Measurements from ENCODE around the gene HNRNPK. TPM values are rescaled to one million over a fixed set of nuclear protein-coding genes. Genes with fewer than 3 reads are reported as not detected.
A peak's percentile ranks its signal among the peaks of the same experiment; 100 is the strongest.
"Not testable (repeated sequence)": the region's sequence is repeated elsewhere in the genome, so short reads cannot be mapped to it uniquely, and the experiment has no call there.

Gene HNRNPK
- polyA plus RNA-seq, 1 of the 3 experiments (the other 2 are of a cell fraction), result 470 TPM

- TF ChIP-seq CHD2 (IDR thresholded peaks at IDR 0.05; ENCODE audit: low read length, partially characterized antibody) (peak; percentile 68), MEF2A (IDR thresholded peaks at IDR 0.05; ENCODE audit: borderline replicate concordance, low read depth) (no peak), IRF3 (IDR thresholded peaks at IDR 0.05; ENCODE audit: low read depth, low read length) (no peak), USF1 (IDR thresholded peaks at IDR 0.05; ENCODE audit: borderline replicate concordance, low read depth) (no peak), TAF1 (IDR thresholded peaks at IDR 0.05; ENCODE audit: borderline replicate concordance, low read depth, low read length) (peak; percentile 50; the same call in 1 of the 2 replicates), TEAD4 (IDR thresholded peaks at IDR 0.05; ENCODE audit: borderline replicate concordance, insufficient read depth) (no peak)
- TF ChIP-seq, protein P1, sequence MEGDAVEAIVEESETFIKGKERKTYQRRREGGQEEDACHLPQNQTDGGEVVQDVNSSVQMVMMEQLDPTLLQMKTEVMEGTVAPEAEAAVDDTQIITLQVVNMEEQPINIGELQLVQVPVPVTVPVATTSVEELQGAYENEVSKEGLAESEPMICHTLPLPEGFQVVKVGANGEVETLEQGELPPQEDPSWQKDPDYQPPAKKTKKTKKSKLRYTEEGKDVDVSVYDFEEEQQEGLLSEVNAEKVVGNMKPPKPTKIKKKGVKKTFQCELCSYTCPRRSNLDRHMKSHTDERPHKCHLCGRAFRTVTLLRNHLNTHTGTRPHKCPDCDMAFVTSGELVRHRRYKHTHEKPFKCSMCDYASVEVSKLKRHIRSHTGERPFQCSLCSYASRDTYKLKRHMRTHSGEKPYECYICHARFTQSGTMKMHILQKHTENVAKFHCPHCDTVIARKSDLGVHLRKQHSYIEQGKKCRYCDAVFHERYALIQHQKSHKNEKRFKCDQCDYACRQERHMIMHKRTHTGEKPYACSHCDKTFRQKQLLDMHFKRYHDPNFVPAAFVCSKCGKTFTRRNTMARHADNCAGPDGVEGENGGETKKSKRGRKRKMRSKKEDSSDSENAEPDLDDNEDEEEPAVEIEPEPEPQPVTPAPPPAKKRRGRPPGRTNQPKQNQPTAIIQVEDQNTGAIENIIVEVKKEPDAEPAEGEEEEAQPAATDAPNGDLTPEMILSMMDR (IDR thresholded peaks at IDR 0.05), result no peak
Measured at GRCh38 chr9:83956436-83957247, 23.4 kb downstream of the HNRNPK start (continued).

DNA sequence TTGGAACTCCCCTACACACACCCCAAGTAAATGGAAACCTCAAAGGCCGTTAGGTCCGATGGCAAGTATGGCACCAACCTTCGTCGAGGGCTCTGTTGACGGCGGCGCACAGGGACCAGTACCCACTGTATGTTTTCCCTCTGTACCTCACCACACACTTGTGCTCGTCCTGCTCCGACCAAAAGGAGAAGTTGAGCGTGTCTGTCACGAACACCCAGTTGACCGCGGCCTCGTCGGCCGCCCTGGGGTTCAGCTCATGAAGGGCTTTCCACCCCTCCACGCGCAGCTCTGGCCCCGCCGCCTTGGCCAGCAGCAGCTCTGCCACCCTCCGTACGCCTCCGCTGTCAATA, 24.0 kb downstream of the HNRNPK start:
- Histone ChIP-seq H3K9me3 (no peaks in the 10 kb centered on the region), H3K4me1 (ENCODE audit: control insufficient read depth in 1 of 2, insufficient read depth in 2 of 2, low read depth in 1 of 2, low read length in 1 of 2) (peaks cover 7 to 10% of the 10 kb centered on the region in 2 experiments; a peak in 2 of 4 replicates), H4K20me1 (ENCODE audit: insufficient read depth) (no peaks in the 10 kb centered on the region), H2AFZ (ENCODE audit: low read depth) (peak overlapping the region; percentile 99), H3K4me3 (ENCODE audit: low read depth in 2 of 2, low read length in 1 of 2) (peak overlapping the region; percentile 59 to 73), H3K9ac (peak overlapping the region; percentile 89), H3F3A (replicated peaks; ENCODE audit: insufficient read depth) (peaks cover 27% of the 10 kb centered on the region), H3K27ac (ENCODE audit: low read depth in 2 of 2, low read length in 1 of 2) (peak overlapping the region; percentile 67 to 74), H3K36me3 (replicated peaks in 1 of 2; ENCODE audit: control insufficient read depth in 1 of 2, insufficient read depth in 2 of 2, low read length in 1 of 2) (peaks cover 6 to 21% of the 10 kb centered on the region in 2 experiments), H3K79me2 (ENCODE audit: insufficient read depth) (peaks cover 13% of the 10 kb centered on the region), H3K4me2 (peak overlapping the region; percentile 93), H3K27me3 (ENCODE audit: insufficient read depth) (no peaks in the 10 kb centered on the region), H3K9me2 (no peaks in the 10 kb centered on the region)
- ChIA-PET CTCF (interaction anchor here (0.9 to 1.0 kb wide), 2 partner anchors 19 to 305 kb away, joined by 3 read pairs; no protein-coding TSS in a partner anchor), POLR2A (interaction anchor here (0.6 to 1.4 kb wide), 5 partner anchors 10 to 25 kb away, joined by 3 to 5 read pairs (median 3); partner anchors contain the start of genes HNRNPK and RMI1)
- no peak for TF ChIP-seq FOXJ3 (CRISPR knock-in tag; IDR thresholded peaks at IDR 0.05)
- peak; percentile 64 for TF ChIP-seq MAX (IDR thresholded peaks at IDR 0.05; ENCODE audit: low read depth)
- TF ChIP-seq POLR2AphosphoS5 (IDR thresholded peaks at IDR 0.05; ENCODE audit: low read depth, low read length), result no peak
- 10% methylated on average over 9 of the region's 23 CpGs for WGBS (ENCODE audit: low lambda C conversion rate)
- peak; percentile 68 for DNase-seq

GRCh38 chr9:83948096-83948495, 31.9 kb downstream of the HNRNPK start:
- DNase-seq; H3K9ac ChIP-seq; H3K79me2 ChIP-seq (ENCODE audit: insufficient read depth); H2AFZ ChIP-seq (ENCODE audit: low read depth); POLR2A ChIA-PET; H3F3A ChIP-seq (replicated peaks; ENCODE audit: insufficient read depth); H3K27me3 ChIP-seq (ENCODE audit: insufficient read depth); H4K20me1 ChIP-seq (ENCODE audit: insufficient read depth); CTCF ChIA-PET; H3K9me3 ChIP-seq; H3K4me1 ChIP-seq (ENCODE audit: control insufficient read depth in 1 of 2, insufficient read depth in 2 of 2, low read depth in 1 of 2, low read length in 1 of 2); H3K4me3 ChIP-seq (ENCODE audit: low read depth in 2 of 2, low read length in 1 of 2); H3K4me2 ChIP-seq; H3K27ac ChIP-seq (ENCODE audit: low read depth in 2 of 2, low read length in 1 of 2); H3K9me2 ChIP-seq: not testable (repeated sequence)
- WGBS (ENCODE audit: low lambda C conversion rate), result 88% methylated on average over 5 of the region's 39 CpGs
- H3K36me3 ChIP-seq (replicated peaks in 1 of 2; ENCODE audit: control insufficient read depth in 1 of 2, insufficient read depth in 2 of 2, low read length in 1 of 2), result peaks cover 15 to 24% of the 10 kb centered on the region in 2 experiments

All from SK-N-SH (cell line).